ENCODE data around the gene FAM53A. TPM values are rescaled to one million over a fixed set of nuclear protein-coding genes. Genes with fewer than 3 reads are reported as not detected.

FAM53A gene
- total RNA-seq, 3 donors from 2014 or later: 0.65 to 1.8 (median 1.4) TPM

GRCh38 chr4:1669270-1669669 is 14.8 kb downstream of the FAM53A start:
- no peaks in the 10 kb centered on the region for H3K4me1 ChIP-seq (ENCODE audit: low read depth)
- no peak overlapping the region for H3K4me3 ChIP-seq
- TF ChIP-seq CTCF (IDR thresholded peaks at IDR 0.05): no peak
- intact Hi-C loops (cut with DNase I, micrococcal nuclease): no loop called here
- no peaks in the 10 kb centered on the region for H3K36me3 ChIP-seq (ENCODE audit: low read depth)
- H3K9me3 ChIP-seq: no peaks in the 10 kb centered on the region
- DNase-seq (no peak), ATAC-seq (no peak)

- DNase-seq (no peak), ATAC-seq (no peak)
- no peaks in the 10 kb centered on the region for H3K4me1 ChIP-seq (ENCODE audit: low read depth)
- no peak overlapping the region for H3K4me3 ChIP-seq
- no peaks in the 10 kb centered on the region for H3K36me3 ChIP-seq (ENCODE audit: low read depth)
- intact Hi-C loops (cut with DNase I, micrococcal nuclease): no loop called here
- H3K9me3 ChIP-seq: no peaks in the 10 kb centered on the region
- no peak for TF ChIP-seq CTCF (IDR thresholded peaks at IDR 0.05)
These were observed 15.6 kb downstream of the FAM53A start for GRCh38 chr4:1668488-1668840.

- ATAC-seq (no peak), DNase-seq (no peak)
- no peaks in the 10 kb centered on the region for H3K4me1 ChIP-seq (ENCODE audit: low read depth)
- no peaks in the 10 kb centered on the region for H3K36me3 ChIP-seq (ENCODE audit: low read depth)
- H3K9me3 ChIP-seq: no peaks in the 10 kb centered on the region
- intact Hi-C loops (cut with DNase I, micrococcal nuclease): no loop called here
- no peak overlapping the region for H3K4me3 ChIP-seq
- no peak for TF ChIP-seq CTCF (IDR thresholded peaks at IDR 0.05)
These were observed 16.8 kb downstream of the FAM53A start for GRCh38 chr4:1667273-1667672.

- DNase-seq (no peak), ATAC-seq (no peak)
- H3K9me3 ChIP-seq: no peaks in the 10 kb centered on the region
- no peaks in the 10 kb centered on the region for H3K36me3 ChIP-seq (ENCODE audit: low read depth)
- no peak overlapping the region for H3K4me3 ChIP-seq
- no peak for TF ChIP-seq CTCF (IDR thresholded peaks at IDR 0.05)
- H3K4me1 ChIP-seq (ENCODE audit: low read depth): no peaks in the 10 kb centered on the region
- intact Hi-C loops (cut with DNase I, micrococcal nuclease): no loop called here
These were observed 17.7 kb downstream of the FAM53A start for GRCh38 chr4:1666391-1666790.

- no peak for TF ChIP-seq CTCF (IDR thresholded peaks at IDR 0.05)
- DNase-seq: no peak
- H3K9me3 ChIP-seq: no peaks in the 10 kb centered on the region
- H3K36me3 ChIP-seq (ENCODE audit: low read depth): no peaks in the 10 kb centered on the region
- intact Hi-C loops (cut with DNase I, micrococcal nuclease): no loop called here
- H3K4me3 ChIP-seq: no peak overlapping the region
- no peaks in the 10 kb centered on the region for H3K4me1 ChIP-seq (ENCODE audit: low read depth)
- no peak for ATAC-seq
These were observed 20.0 kb downstream of the FAM53A start for GRCh38 chr4:1664141-1664540.

GRCh38 chr4:1663549-1663948 is 20.6 kb downstream of the FAM53A start:
- Histone ChIP-seq H3K4me3 (no peak overlapping the region), H3K4me1 (ENCODE audit: low read depth) (no peaks in the 10 kb centered on the region), H3K9me3 (no peaks in the 10 kb centered on the region), H3K36me3 (ENCODE audit: low read depth) (no peaks in the 10 kb centered on the region)
- TF ChIP-seq CTCF (IDR thresholded peaks at IDR 0.05): no peak
- intact Hi-C loops (cut with DNase I, micrococcal nuclease): no loop called here
- no peak for ATAC-seq
- no peak for DNase-seq
